ENCODE measurements around the gene CD2BP2. TPM values are rescaled to one million over a fixed set of nuclear protein-coding genes. Genes with fewer than 3 reads are reported as not detected.
"Not testable (repeated sequence)": the region's sequence is repeated elsewhere in the genome, so short reads cannot be mapped to it uniquely, and the experiment has no call there.

Gene CD2BP2
- total RNA-seq, 4 donors from 2014 or later, result 32.2 to 39.9 (median 35.3) TPM

DNA sequence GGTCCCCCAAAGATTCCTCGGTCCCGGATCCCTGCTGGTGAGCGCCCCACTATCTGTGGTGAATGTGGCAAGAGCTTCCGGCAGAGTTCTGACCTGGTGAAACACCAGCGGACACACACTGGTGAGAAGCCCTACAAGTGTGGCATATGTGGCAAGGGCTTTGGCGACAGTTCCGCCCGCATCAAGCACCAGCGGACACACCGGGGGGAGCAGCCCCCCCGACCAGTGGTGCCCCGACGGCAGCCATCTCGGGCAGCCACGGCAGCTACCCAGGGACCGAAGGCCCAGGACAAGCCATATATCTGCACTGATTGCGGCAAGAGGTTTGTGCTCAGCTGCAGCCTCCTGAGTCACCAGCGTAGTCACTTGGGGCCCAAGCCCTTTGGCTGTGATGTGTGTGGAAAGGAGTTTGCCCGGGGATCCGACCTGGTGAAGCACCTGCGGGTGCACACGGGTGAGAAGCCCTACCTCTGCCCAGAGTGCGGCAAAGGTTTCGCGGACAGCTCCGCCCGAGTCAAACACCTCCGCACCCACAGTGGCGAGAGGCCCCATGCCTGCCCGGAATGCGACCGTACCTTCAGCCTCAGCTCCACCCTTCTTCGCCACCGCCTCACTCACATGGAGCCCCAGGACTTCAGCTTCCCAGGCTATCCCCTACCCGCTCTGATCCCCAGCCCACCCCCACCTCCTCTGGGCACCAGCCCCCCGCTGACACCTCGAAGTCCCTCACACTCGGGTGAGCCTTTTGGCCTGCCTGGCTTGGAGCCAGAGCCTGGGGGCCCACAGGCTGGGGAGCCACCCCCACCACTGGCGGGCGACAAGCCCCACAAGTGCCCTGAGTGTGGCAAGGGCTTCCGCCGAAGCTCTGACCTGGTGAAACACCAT lies 42.9 kb upstream of the CD2BP2 start:
- H3K27me3 ChIP-seq, result no peaks in the 10 kb centered on the region
- H3K4me3 ChIP-seq, result no peak overlapping the region
- no peak for DNase-seq
- H3K4me1 ChIP-seq, result peaks cover 2 to 44% (median 12%) of the 10 kb centered on the region in 4 donors
- H3K9me3 ChIP-seq, result no peaks in the 10 kb centered on the region
- TF ChIP-seq, protein P1, sequence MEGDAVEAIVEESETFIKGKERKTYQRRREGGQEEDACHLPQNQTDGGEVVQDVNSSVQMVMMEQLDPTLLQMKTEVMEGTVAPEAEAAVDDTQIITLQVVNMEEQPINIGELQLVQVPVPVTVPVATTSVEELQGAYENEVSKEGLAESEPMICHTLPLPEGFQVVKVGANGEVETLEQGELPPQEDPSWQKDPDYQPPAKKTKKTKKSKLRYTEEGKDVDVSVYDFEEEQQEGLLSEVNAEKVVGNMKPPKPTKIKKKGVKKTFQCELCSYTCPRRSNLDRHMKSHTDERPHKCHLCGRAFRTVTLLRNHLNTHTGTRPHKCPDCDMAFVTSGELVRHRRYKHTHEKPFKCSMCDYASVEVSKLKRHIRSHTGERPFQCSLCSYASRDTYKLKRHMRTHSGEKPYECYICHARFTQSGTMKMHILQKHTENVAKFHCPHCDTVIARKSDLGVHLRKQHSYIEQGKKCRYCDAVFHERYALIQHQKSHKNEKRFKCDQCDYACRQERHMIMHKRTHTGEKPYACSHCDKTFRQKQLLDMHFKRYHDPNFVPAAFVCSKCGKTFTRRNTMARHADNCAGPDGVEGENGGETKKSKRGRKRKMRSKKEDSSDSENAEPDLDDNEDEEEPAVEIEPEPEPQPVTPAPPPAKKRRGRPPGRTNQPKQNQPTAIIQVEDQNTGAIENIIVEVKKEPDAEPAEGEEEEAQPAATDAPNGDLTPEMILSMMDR (IDR thresholded peaks at IDR 0.05), result no peak
- no peak for TF ChIP-seq POLR2A (IDR thresholded peaks at IDR 0.05)
- H3K27ac ChIP-seq, result no peak overlapping the region
- H3K36me3 ChIP-seq, result peaks cover 0 to 15% (median 0%) of the 10 kb centered on the region in 3 donors

DNA sequence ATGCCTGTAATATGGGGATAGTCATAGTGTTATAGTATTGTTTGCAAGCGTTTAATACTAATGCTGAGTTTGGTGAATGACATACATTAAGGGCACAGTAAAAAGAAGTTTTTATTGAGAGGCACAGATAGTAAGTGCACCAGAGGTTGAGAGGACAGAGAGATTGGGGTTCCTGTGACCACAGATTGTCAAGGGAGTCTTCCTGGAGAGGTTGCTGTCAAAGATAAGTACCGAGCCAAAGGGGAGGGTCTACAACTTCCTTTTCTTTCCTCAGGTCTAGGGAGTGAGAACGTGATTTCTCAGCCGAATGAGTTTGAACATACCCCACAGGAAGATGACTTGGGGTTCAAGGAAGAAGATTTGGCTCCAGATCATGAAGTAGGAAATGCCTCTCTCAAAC lies 41.9 kb upstream of the CD2BP2 start:
- peaks cover 2 to 41% (median 12%) of the 10 kb centered on the region in 4 donors for H3K4me1 ChIP-seq
- H3K27ac ChIP-seq, result no peak overlapping the region
- H3K9me3 ChIP-seq, result no peaks in the 10 kb centered on the region
- DNase-seq, result no peak
- TF ChIP-seq, protein P1 (IDR thresholded peaks at IDR 0.05), result no peak
- TF ChIP-seq POLR2A (IDR thresholded peaks at IDR 0.05), result no peak
- H3K4me3 ChIP-seq, result no peak overlapping the region
- no peaks in the 10 kb centered on the region for H3K27me3 ChIP-seq
- H3K36me3 ChIP-seq, result peaks cover 0 to 15% (median 0%) of the 10 kb centered on the region in 3 donors

DNA sequence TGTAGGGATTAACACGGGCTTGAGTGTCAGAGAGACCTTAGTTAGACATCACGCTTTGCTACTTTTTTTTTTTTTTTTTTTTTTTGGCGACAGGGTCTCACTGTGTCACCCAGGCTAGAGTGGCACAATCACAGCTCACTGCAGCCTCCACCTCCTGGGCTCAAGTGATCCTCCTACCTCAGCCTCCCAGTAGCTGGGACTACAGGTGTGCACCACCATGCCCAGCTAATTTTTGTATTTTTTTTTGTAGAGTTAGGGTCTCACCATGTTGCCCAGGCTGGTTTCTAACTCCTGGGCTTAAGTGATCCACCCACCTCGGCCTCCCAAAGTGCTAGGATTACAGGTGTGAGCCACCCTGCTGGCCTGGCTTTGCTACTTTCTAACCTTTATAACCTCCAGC lies 41.5 kb upstream of the CD2BP2 start:
- Histone ChIP-seq H3K36me3 (peaks cover 0 to 15% (median 0%) of the 10 kb centered on the region in 3 donors), H3K4me1 (peaks cover 2 to 40% (median 12%) of the 10 kb centered on the region in 4 donors)
- not testable (repeated sequence) for H3K27ac ChIP-seq, H3K9me3 ChIP-seq, H3K4me3 ChIP-seq, H3K27me3 ChIP-seq, DNase-seq

DNA sequence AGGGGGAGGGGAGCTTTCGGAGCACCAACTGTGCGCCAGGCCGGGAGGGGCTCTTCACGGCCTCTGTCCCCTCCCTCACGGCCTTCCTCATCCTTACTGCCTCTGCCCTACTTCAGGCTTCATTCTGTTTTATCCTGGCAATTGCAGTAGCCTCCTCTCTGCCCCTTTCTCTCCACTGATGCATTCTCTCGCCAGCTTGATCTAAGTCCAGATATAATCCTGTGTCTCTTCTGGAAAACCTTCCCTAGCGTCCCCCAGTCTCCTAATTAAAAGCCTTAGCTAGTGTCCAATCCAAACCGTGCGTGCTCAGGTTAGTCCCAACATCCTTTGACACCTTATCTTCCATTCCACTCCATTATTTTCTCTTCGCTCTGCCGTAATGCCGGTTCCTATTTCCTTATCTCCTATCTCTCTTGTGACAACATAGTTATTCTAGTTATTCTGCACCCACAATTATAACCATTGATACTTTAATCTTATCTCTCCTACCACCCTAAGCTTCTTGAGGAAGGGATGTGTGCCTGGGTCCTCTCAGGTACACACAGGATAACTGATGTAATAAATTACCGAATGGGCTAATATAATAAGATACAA lies 41.0 kb upstream of the CD2BP2 start:
- no peaks in the 10 kb centered on the region for H3K27me3 ChIP-seq
- H3K4me1 ChIP-seq, result peaks cover 2 to 38% (median 11%) of the 10 kb centered on the region in 4 donors
- H3K9me3 ChIP-seq, result no peaks in the 10 kb centered on the region
- peaks cover 0 to 15% (median 0%) of the 10 kb centered on the region in 3 donors for H3K36me3 ChIP-seq
- no peak for TF ChIP-seq POLR2A (IDR thresholded peaks at IDR 0.05)
- TF ChIP-seq, protein P1 (IDR thresholded peaks at IDR 0.05), result no peak
- H3K4me3 ChIP-seq, result peak overlapping the region; percentile 65 to 89 (median 74)
- DNase-seq, result no peak
- H3K27ac ChIP-seq, result peak overlapping the region; percentile 18 to 81 (median 73)

GRCh38 chr16:30395155-30395991 lies 40.3 kb upstream of the CD2BP2 start, which contains the start of gene ZNF48:
Gene ZNF48 (plus strand): TSS chr16:30395420. CDS start chr16:30395795, 375 bp downstream.
- TF ChIP-seq POLR2A (IDR thresholded peaks at IDR 0.05), result peak; percentile 28 to 44
- TF ChIP-seq, protein P1 (IDR thresholded peaks at IDR 0.05), result peak in 5 of 6 experiments; percentile 18 to 76 (median 64)

More at GRCh38 chr16:30395155-30395991, 40.3 kb upstream of the CD2BP2 start, which contains the start of gene ZNF48:
- Histone ChIP-seq H3K36me3 (peaks cover 0 to 15% (median 0%) of the 10 kb centered on the region in 3 donors), H3K4me3 (peak within 1 kb of the TSS; percentile 65 to 89 (median 74)), H3K27me3 (no peaks in the 10 kb centered on the region), H3K9me3 (no peaks in the 10 kb centered on the region), H3K27ac (peak within 1 kb of the TSS; percentile 64 to 81 (median 73)), H3K4me1 (peaks cover 2 to 33% (median 9%) of the 10 kb centered on the region in 4 donors)
- peak; percentile 77 to 91 (median 86) for DNase-seq
